Muscle of leg (tissue), 11 donors: ENCODE results near the gene MBOAT7. TPM values are rescaled to one million over a fixed set of nuclear protein-coding genes. Genes with fewer than 3 reads are reported as not detected.
"Not testable (repeated sequence)": the region's sequence is repeated elsewhere in the genome, so short reads cannot be mapped to it uniquely, and the experiment has no call there.

ENCODE experiments used
- DNase-seq: peaks from one replicate; pipeline ENCODE4 v3.0.0; 2013
- H3K27ac ChIP-seq: one replicate; pipeline ENCODE4 v1.5.1; 2013; ENCODE audit warnings: mild to moderate bottlenecking, low read length, control low read depth
- H3K27me3 ChIP-seq: one replicate; pipeline ENCODE4 v1.6.1; 2013; ENCODE audit warnings: low read length; ENCODE audit not compliant: control insufficient read depth, insufficient read depth
- H3K36me3 ChIP-seq: one replicate; pipeline ENCODE4 v1.6.1; 2013; ENCODE audit warnings: low read length; ENCODE audit not compliant: control insufficient read depth, insufficient read depth
- H3K4me1 ChIP-seq: one replicate; pipeline ENCODE4 v1.6.1; 2013; ENCODE audit warnings: low read length; ENCODE audit not compliant: control insufficient read depth, insufficient read depth
- H3K4me3 ChIP-seq: one replicate; pipeline ENCODE4 v1.5.1; 2013; ENCODE audit warnings: low read length, control low read depth
- H3K9me3 ChIP-seq: replicated peaks from 2 replicates; pipeline ENCODE4 v1.6.1; 2013; ENCODE audit warnings: low read depth, low read length; ENCODE audit not compliant: control insufficient read depth
- WGBS: methylation state at CpG from one replicate; pipeline ENCODE4 v1.1.5; 2013; ENCODE audit warnings: missing lambda C conversion rate; ENCODE audit not compliant: insufficient coverage; 5-methylcytosine and 5-hydroxymethylcytosine counted together
- polyA plus RNA-seq, 8 donors: library from polyadenylated mRNA; unstranded; fragments of 120-200 nt; gene quantifications; one replicate each; pipeline versions ENCODE4 v1.2.1 to v1.2.3, GENCODE V29; 2013; ENCODE audit warnings: inconsistent platforms in 1 of 8, low replicate concordance in 1 of 8; ENCODE audit not compliant: insufficient read length in 8 of 8, insufficient read depth in 1 of 8
- total RNA-seq: library from RNA; stranded (reverse); fragments of 120-200 nt; gene quantifications from one replicate; pipeline ENCODE4 v1.2.4, GENCODE V29; 2013

Gene MBOAT7
- total and polyA plus RNA-seq, 9 donors = 11.1 to 38.3 (median 28.4) TPM

DNA sequence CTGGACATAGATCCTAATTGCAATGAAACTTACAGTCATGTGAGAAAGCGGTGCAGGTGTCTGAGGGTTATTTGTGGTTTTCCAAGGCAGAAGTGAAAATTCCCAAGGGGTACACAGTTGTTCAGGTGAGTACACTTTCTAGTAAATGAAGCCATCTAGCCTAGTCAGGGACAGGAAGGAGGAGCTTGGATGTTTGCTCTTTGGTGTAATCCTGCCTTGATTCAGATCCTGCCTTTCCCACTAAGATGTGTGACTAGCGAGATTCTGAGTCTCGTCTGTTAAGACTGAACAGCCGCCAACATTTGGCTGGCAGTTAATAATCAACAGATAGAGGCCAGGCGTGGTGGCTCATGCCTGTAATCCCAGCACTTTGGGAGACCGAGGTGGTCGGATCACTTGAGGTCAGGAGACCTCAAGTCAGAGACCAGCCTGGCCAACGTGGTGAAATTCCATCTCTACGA is 13.8 kb upstream of the MBOAT7 start:
- Histone ChIP-seq H3K4me1 (peaks cover 37% of the 10 kb centered on the region), H3K4me3 (no peak overlapping the region), H3K36me3 (peaks cover 70% of the 10 kb centered on the region), H3K27me3 (no peaks in the 10 kb centered on the region), H3K9me3 (no peaks in the 10 kb centered on the region), H3K27ac (no peak overlapping the region)
- 59% methylated on average over 6 of the region's 9 CpGs for WGBS
- no peak for DNase-seq

DNA sequence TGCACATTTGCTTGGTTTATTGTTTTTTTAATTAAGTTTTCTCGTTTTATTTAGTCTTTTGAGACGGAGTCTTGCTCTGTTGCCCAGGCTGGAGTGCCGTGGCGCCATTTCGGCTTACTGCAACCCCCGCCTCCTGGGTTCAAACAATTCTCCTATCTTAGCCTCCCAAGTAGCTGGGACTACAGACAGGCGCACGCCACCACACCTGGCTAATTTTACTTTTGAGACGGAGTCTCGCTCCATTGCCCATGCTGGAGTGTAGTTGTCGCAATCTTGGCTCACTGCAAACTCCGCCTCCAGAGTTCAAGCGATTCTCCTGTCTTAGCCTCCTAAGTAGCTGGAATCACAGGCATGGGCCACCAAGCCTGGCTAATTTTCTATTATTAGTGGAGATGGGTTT is 12.6 kb upstream of the MBOAT7 start:
- Histone ChIP-seq H3K4me1 (peaks cover 30% of the 10 kb centered on the region), H3K9me3 (no peaks in the 10 kb centered on the region), H3K27ac (no peak overlapping the region), H3K4me3 (peak overlapping the region; percentile 57), H3K27me3 (no peaks in the 10 kb centered on the region), H3K36me3 (peaks cover 62% of the 10 kb centered on the region)
- WGBS = 75% methylated on average over 12 of the region's 13 CpGs
- no peak for DNase-seq

DNA sequence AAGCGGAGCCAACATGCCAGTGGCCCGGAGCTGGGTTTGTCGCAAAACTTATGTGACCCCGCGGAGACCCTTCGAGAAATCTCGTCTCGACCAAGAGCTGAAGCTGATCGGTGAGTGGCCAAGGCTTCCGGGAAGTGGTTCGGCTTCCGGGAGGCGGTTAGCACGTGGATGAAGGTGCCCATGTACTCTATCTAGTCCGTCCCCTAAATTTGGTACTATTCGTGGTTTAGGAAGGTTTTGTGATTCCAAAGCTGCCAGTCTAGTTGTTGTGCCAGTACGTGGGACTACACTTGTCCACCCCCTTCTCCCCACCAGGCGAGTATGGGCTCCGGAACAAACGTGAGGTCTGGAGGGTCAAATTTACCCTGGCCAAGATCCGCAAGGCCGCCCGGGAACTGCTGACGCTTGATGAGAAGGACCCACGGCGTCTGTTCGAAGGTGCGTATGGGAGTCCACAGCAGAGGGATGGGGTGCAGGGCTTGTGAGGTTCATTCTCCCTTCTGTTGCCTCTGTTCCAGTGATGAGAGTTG is 11.9 kb upstream of the MBOAT7 start:
- 5% methylated on average over 26 of the region's 28 CpGs for WGBS

GRCh38 chr19:54199401-54199800 is 10.0 kb upstream of the MBOAT7 start:
- no peak for DNase-seq
- H3K4me1 ChIP-seq = peaks cover 24% of the 10 kb centered on the region
- no peaks in the 10 kb centered on the region for H3K27me3 ChIP-seq
- peaks cover 43% of the 10 kb centered on the region for H3K36me3 ChIP-seq
- 97% methylated on average over 9 of the region's 16 CpGs for WGBS
- H3K9me3 ChIP-seq = no peaks in the 10 kb centered on the region
- H3K4me3 ChIP-seq = no peak overlapping the region
- no peak overlapping the region for H3K27ac ChIP-seq

More for the DNA sequence above, 11.9 kb upstream of the MBOAT7 start:
- no peak for DNase-seq
- Histone ChIP-seq H3K4me3 (peak overlapping the region; percentile 57), H3K36me3 (peaks cover 56% of the 10 kb centered on the region), H3K27me3 (no peaks in the 10 kb centered on the region), H3K27ac (peak overlapping the region; percentile 96), H3K9me3 (no peaks in the 10 kb centered on the region), H3K4me1 (peaks cover 29% of the 10 kb centered on the region)

DNA sequence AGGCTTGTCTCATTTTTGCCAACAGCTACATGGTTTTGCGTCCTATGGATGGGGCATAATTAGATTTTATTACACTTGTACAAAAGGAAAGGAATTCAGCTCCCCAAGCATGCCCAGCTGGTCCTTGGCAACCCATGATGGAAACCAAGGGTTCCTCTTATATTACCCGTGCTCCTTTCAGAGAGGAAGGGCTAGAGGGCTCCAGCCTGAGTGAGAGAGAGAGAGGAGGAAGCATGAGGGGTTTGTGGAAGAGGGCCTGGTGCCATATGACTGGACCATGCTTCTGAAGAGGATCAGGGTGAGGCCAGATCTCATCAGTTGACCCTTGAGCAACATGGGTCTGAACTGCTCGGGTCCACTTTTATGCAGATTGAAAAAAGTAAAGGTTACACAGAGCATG is 7.7 kb upstream of the MBOAT7 start:
- peaks cover 39% of the 10 kb centered on the region for H3K36me3 ChIP-seq
- no peaks in the 10 kb centered on the region for H3K9me3 ChIP-seq
- H3K27me3 ChIP-seq = no peaks in the 10 kb centered on the region
- no peak for DNase-seq
- H3K27ac ChIP-seq = no peak overlapping the region
- H3K4me3 ChIP-seq = no peak overlapping the region
- WGBS = 92% methylated on average over 2 of the region's 3 CpGs
- peaks cover 12% of the 10 kb centered on the region for H3K4me1 ChIP-seq

DNA sequence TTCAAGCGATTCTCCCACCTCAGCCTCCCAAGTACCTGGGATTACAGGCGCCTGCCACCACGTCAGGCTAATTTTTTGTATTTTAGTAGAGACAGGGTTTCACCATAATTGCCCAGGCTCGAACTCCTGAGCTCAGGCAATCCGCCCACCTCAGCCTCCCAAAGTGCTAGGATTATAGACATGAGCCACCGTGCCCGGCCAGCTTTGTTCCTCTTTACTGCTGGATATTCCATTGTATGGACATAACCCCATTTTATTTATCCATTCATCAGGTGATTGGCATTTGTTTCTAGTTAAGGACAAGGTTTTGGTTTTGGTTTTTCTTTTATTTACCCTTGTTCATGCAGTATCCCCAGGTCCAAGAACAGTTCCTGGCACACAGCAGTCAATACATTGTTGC is 7.2 kb upstream of the MBOAT7 start:
- Histone ChIP-seq H3K27ac (no peak overlapping the region), H3K4me3 (no peak overlapping the region), H3K9me3 (no peaks in the 10 kb centered on the region), H3K4me1 (peaks cover 12% of the 10 kb centered on the region), H3K36me3 (peaks cover 34% of the 10 kb centered on the region), H3K27me3 (no peaks in the 10 kb centered on the region)
- DNase-seq = no peak
- WGBS = 92% methylated on average over 2 of the region's 7 CpGs

- peaks cover 11% of the 10 kb centered on the region for H3K4me1 ChIP-seq
- not testable (repeated sequence) for H3K27ac ChIP-seq, DNase-seq, H3K9me3 ChIP-seq, H3K4me3 ChIP-seq, H3K27me3 ChIP-seq
- peaks cover 29% of the 10 kb centered on the region for H3K36me3 ChIP-seq
- WGBS = 95% methylated on average over 7 of the region's 12 CpGs
These were observed 5.1 kb upstream of the MBOAT7 start for GRCh38 chr19:54194463-54194862.

- H3K4me3 ChIP-seq = no peak overlapping the region
- peaks cover 28% of the 10 kb centered on the region for H3K36me3 ChIP-seq
- no peak overlapping the region for H3K27ac ChIP-seq
- no peaks in the 10 kb centered on the region for H3K27me3 ChIP-seq
- H3K4me1 ChIP-seq = peaks cover 20% of the 10 kb centered on the region
- no peaks in the 10 kb centered on the region for H3K9me3 ChIP-seq
- 79% methylated on average over 10 of the region's 11 CpGs for WGBS
- no peak for DNase-seq
These were observed 3.6 kb upstream of the MBOAT7 start for GRCh38 chr19:54193011-54193410.

- no peaks in the 10 kb centered on the region for H3K27me3 ChIP-seq
- no peaks in the 10 kb centered on the region for H3K9me3 ChIP-seq
- H3K27ac ChIP-seq = peak overlapping the region; percentile 100
- WGBS = 41% methylated on average over 8 of the region's 19 CpGs
- no peak for DNase-seq
- peaks cover 21% of the 10 kb centered on the region for H3K4me1 ChIP-seq
- peaks cover 31% of the 10 kb centered on the region for H3K36me3 ChIP-seq
- peak overlapping the region; percentile 76 for H3K4me3 ChIP-seq
These were observed 2.6 kb upstream of the MBOAT7 start for GRCh38 chr19:54191811-54192453.

- Histone ChIP-seq H3K9me3 (no peaks in the 10 kb centered on the region), H3K27me3 (no peaks in the 10 kb centered on the region), H3K4me3 (peak within 1 kb of the TSS; percentile 76), H3K4me1 (peaks cover 21% of the 10 kb centered on the region), H3K36me3 (peaks cover 32% of the 10 kb centered on the region), H3K27ac (peak within 1 kb of the TSS; percentile 100)
- WGBS = under 1% methylated on average over 71 of the region's 77 CpGs
- peak; percentile 94 for DNase-seq
These were observed 1.8 kb upstream of the MBOAT7 start, which contains the start of gene TSEN34 for GRCh38 chr19:54191011-54191810. TSEN34 (plus strand) TSS chr19:54191308; CDS start chr19:54191365, 57 bp downstream.
